Kidney (tissue), 14 donors: Measurements from ENCODE around the gene GPR150. TPM values are rescaled to one million over a fixed set of nuclear protein-coding genes. Genes with fewer than 3 reads are reported as not detected.

ENCODE experiments used
- DNase-seq, 5 donors: peaks; one replicate each; pipeline ENCODE4 v3.0.0-alpha.2; 2013 to 2020
- FAIRE-seq: peaks from 2 replicates; lab custom pipeline; 2012; peaks lifted over from hg19 to GRCh38; lab: Jason Lieb, UNC
- H3K27ac ChIP-seq, 2 donors: one replicate each; pipeline ENCODE4 v1.7.0; 2013; ENCODE audit warnings: low read depth in 2 of 2, low read length in 2 of 2, inconsistent platforms in 1 of 2
- H3K27me3 ChIP-seq: one replicate; pipeline ENCODE4 v1.7.1; 2013; ENCODE audit warnings: low read length, inconsistent platforms; ENCODE audit not compliant: control insufficient read depth, insufficient read depth
- H3K36me3 ChIP-seq, 3 donors: one replicate each; pipeline versions ENCODE4 v1.7.0 to v1.7.1; 2013; ENCODE audit warnings: low read length in 3 of 3, control low read depth in 1 of 3, inconsistent platforms in 1 of 3; ENCODE audit not compliant: insufficient read depth in 3 of 3, control insufficient read depth in 2 of 3
- H3K4me1 ChIP-seq, 3 donors: one replicate each; pipeline versions ENCODE4 v1.7.0 to v1.7.1; 2013; ENCODE audit warnings: low read length in 3 of 3, inconsistent platforms in 1 of 3, low read depth in 1 of 3; ENCODE audit not compliant: control insufficient read depth in 2 of 3, insufficient read depth in 2 of 3
- H3K4me3 ChIP-seq, 3 donors: one replicate each; pipeline versions ENCODE4 v1.7.0 to v1.8.1; 2013; ENCODE audit warnings: low read length in 3 of 3, control low read depth in 1 of 3, inconsistent platforms in 1 of 3
- H3K9ac ChIP-seq, 3 donors: one replicate each; pipeline versions ENCODE4 v1.7.0 to v1.7.1; 2013; ENCODE audit warnings: low read length in 3 of 3, control low read depth in 1 of 3, inconsistent platforms in 1 of 3
- H3K9me3 ChIP-seq, 3 donors: one replicate each; pipeline versions ENCODE4 v1.7.0 to v1.7.1; 2013; ENCODE audit warnings: low read length in 3 of 3, control low read depth in 1 of 3, inconsistent platforms in 1 of 3; ENCODE audit not compliant: control insufficient read depth in 2 of 3, insufficient read depth in 1 of 3
- intact Hi-C: fragments of 100-400 bp; cut with DNase I; formaldehyde crosslinking; loops from one replicate; pipeline ENCODE4 v1.11.1; 2022
- polyA plus RNA-seq: library from polyadenylated mRNA; stranded (reverse); fragments of 350-450 nt; fragmentation: Illumina TruSeq; extraction: RNeasy Lipid Tissue Mini Kit (QIAGEN cat#74804); gene quantifications from one replicate; pipeline ENCODE4 v1.2.3, GENCODE V29; 2014; ENCODE audit warnings: low read depth, low replicate concordance; ENCODE audit not compliant: insufficient read depth
- total RNA-seq: library from RNA; stranded (reverse); fragmentation: NEBNext Ultra II Directional; extraction: Animal tissue kit (Norgen Biotek cat#: 25700); gene quantifications from one replicate; pipeline ENCODE4 v1.2.1, GENCODE V29; 2021
- TF ChIP-seq, protein P1 (sequence below): IDR thresholded peaks from 3 replicates; pipeline ENCODE4 v1.5.1; 2012; ENCODE audit warnings: mild to moderate bottlenecking, moderate library complexity, borderline replicate concordance; ENCODE audit not compliant: insufficient read depth; ENCODE audit errors: extremely low read depth
- donor health status: control.
- donor health status: control.
- donor health status: control.
- donor health status: control.
- donor health status: control.
- donor health status: DM: yes; HTN: yes; CAD: no.
- donor health status: Normal renal cell carcinoma (clear cell type).

GPR150 gene
- total and polyA plus RNA-seq, 2 donors from 2014 or later: 0.16 to 0.19 TPM

DNA sequence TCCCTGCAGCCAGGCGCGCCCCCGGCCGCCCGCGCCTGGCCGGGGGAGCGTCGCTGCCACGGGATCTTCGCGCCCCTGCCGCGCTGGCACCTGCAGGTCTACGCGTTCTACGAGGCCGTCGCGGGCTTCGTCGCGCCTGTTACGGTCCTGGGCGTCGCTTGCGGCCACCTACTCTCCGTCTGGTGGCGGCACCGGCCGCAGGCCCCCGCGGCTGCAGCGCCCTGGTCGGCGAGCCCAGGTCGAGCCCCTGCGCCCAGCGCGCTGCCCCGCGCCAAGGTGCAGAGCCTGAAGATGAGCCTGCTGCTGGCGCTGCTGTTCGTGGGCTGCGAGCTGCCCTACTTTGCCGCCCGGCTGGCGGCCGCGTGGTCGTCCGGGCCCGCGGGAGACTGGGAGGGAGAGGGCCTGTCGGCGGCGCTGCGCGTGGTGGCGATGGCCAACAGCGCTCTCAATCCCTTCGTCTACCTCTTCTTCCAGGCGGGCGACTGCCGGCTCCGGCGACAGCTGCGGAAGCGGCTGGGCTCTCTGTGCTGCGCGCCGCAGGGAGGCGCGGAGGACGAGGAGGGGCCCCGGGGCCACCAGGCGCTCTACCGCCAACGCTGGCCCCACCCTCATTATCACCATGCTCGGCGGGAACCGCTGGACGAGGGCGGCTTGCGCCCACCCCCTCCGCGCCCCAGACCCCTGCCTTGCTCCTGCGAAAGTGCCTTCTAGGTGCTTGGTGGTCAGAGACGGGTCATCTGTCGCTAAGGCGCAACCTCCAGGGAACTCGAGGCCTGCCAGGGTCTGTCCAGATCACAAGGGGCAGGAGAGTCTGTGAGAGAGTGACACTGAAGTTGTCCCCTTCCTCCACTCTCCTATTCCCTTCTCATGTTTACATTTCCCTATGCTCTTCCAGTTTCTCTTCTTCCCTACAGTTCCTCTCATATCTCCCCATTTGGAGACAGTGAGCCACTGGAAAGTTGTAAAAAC, 1.3 kb downstream of the GPR150 start:
- TF ChIP-seq, protein P1, sequence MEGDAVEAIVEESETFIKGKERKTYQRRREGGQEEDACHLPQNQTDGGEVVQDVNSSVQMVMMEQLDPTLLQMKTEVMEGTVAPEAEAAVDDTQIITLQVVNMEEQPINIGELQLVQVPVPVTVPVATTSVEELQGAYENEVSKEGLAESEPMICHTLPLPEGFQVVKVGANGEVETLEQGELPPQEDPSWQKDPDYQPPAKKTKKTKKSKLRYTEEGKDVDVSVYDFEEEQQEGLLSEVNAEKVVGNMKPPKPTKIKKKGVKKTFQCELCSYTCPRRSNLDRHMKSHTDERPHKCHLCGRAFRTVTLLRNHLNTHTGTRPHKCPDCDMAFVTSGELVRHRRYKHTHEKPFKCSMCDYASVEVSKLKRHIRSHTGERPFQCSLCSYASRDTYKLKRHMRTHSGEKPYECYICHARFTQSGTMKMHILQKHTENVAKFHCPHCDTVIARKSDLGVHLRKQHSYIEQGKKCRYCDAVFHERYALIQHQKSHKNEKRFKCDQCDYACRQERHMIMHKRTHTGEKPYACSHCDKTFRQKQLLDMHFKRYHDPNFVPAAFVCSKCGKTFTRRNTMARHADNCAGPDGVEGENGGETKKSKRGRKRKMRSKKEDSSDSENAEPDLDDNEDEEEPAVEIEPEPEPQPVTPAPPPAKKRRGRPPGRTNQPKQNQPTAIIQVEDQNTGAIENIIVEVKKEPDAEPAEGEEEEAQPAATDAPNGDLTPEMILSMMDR: no peak
- intact Hi-C loops: no loop called here
- Histone ChIP-seq H3K4me3 (peak overlapping the region in 2 of 3 donors; percentile 23 to 59), H3K9me3 (no peaks in the 10 kb centered on the region), H3K36me3 (no peaks in the 10 kb centered on the region), H3K4me1 (peaks cover 0 to 4% (median 0%) of the 10 kb centered on the region in 3 donors), H3K27me3 (peaks cover 6% of the 10 kb centered on the region), H3K9ac (no peak overlapping the region), H3K27ac (no peak overlapping the region)
- FAIRE-seq: no peak
- DNase-seq: peak; percentile 53 to 75 (median 64)

DNA sequence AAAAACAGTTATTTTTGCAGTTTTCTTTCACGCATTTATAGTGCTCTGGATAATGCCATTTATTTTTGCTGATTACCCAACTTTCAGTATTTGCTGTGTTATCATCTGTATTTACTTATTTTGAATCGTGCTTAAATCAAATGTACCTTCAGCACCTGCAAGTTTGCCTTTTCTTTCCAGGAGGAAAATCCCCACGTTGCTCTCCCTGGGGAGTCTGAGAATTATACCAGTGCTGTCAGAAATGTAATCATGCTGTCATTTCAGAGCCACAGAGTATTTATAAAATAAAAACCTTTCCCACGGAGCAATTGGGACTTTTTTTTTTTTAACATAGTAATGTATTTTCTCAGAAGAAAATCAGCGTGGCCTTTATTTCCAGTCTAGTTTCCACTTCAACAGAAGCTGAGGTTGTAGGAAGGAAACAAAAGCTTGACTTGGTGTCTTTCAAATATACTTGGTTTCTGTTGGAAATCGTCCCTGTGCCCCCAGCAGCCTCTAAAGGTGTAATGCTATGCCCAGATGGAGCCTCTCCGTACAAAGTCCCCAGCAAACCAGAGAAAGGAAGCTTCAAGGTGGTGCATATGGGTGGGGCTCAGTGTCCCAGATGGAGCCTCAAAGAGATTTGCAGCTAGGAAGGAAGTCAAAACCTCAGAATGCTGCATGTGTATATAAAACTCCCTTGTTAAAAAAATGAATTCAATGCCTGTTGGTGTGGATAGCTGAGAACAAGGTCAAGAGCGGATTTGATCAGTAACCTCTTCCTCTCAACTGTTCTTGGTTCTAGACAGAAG, 2.1 kb downstream of the GPR150 start:
- TF ChIP-seq, protein P1: no peak
- Histone ChIP-seq H3K4me3 (no peak overlapping the region), H3K4me1 (peaks cover 0 to 4% (median 0%) of the 10 kb centered on the region in 3 donors), H3K27ac (no peak overlapping the region), H3K9me3 (no peaks in the 10 kb centered on the region), H3K9ac (no peak overlapping the region), H3K27me3 (peaks cover 6% of the 10 kb centered on the region), H3K36me3 (no peaks in the 10 kb centered on the region)
- FAIRE-seq: no peak
- no peak for DNase-seq
- intact Hi-C loops: no loop called here

DNA sequence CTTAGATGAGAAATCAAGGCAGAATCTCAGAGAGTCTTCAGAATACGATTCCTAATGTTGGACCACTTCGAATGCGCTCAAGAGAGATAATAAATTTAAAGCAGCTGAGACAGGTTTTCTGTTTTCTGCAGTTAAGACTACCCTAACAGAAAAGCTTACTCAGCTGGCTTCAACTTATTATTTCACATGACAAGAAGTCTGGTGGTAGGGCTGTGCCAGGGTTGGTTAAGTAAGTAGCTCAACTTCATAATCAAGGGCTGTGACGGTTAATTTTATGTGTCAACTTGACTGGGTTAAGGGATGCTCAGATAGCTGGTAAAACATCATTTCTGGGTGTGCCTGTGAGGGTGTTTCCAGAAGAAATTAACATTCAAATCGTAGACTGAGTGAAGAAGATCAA, 3.8 kb downstream of the GPR150 start:
- no peaks in the 10 kb centered on the region for H3K9me3 ChIP-seq
- no peaks in the 10 kb centered on the region for H3K36me3 ChIP-seq
- no peak for DNase-seq
- TF ChIP-seq, protein P1: no peak
- no peak overlapping the region for H3K4me3 ChIP-seq
- H3K4me1 ChIP-seq: peaks cover 0 to 4% (median 0%) of the 10 kb centered on the region in 3 donors
- FAIRE-seq: no peak
- peaks cover 6% of the 10 kb centered on the region for H3K27me3 ChIP-seq
- intact Hi-C loops: no loop called here
- no peak overlapping the region for H3K9ac ChIP-seq
- no peak overlapping the region for H3K27ac ChIP-seq
